ENCODE data around the gene GAREM1.
"Not testable (repeated sequence)": the region's sequence is repeated elsewhere in the genome, so short reads cannot be mapped to it uniquely, and the experiment has no call there.

The GAREM1 gene

GRCh38 chr18:32295604-32296003 is 175.1 kb downstream of the GAREM1 start:
- peaks cover 3% of the 10 kb centered on the region for H3K9me3 Mint-ChIP-seq
- ATAC-seq: no peak
- no peaks in the 10 kb centered on the region for H3K36me3 Mint-ChIP-seq
- H3K4me3 Mint-ChIP-seq: no peak overlapping the region
- H3K27me3 Mint-ChIP-seq: no peaks in the 10 kb centered on the region
- no peaks in the 10 kb centered on the region for H3K4me1 Mint-ChIP-seq
- H3K27ac Mint-ChIP-seq: no peak overlapping the region

GRCh38 chr18:32293107-32293506 is 177.6 kb downstream of the GAREM1 start:
- H3K4me1 Mint-ChIP-seq: no peaks in the 10 kb centered on the region
- no peak for ATAC-seq
- H3K27me3 Mint-ChIP-seq: no peaks in the 10 kb centered on the region
- no peak overlapping the region for H3K4me3 Mint-ChIP-seq
- no peaks in the 10 kb centered on the region for H3K36me3 Mint-ChIP-seq
- no peak overlapping the region for H3K27ac Mint-ChIP-seq
- peaks cover 3% of the 10 kb centered on the region for H3K9me3 Mint-ChIP-seq

- not testable (repeated sequence) for H3K27ac Mint-ChIP-seq, ATAC-seq, H3K9me3 Mint-ChIP-seq, H3K36me3 Mint-ChIP-seq, H3K4me1 Mint-ChIP-seq, H3K4me3 Mint-ChIP-seq, H3K27me3 Mint-ChIP-seq
Observed at GRCh38 chr18:32291623-32292022, 179.1 kb downstream of the GAREM1 start.

GRCh38 chr18:32290810-32291209 is 179.9 kb downstream of the GAREM1 start:
- Mint-ChIP-seq H3K4me3 (no peak overlapping the region), H3K9me3 (peaks cover 3% of the 10 kb centered on the region), H3K36me3 (no peaks in the 10 kb centered on the region), H3K27ac (no peak overlapping the region), H3K4me1 (no peaks in the 10 kb centered on the region), H3K27me3 (no peaks in the 10 kb centered on the region)
- ATAC-seq: no peak

GRCh38 chr18:32289483-32290075 is 181.1 kb downstream of the GAREM1 start:
- Mint-ChIP-seq H3K36me3 (no peaks in the 10 kb centered on the region), H3K27me3 (no peaks in the 10 kb centered on the region), H3K27ac (no peak overlapping the region), H3K4me3 (no peak overlapping the region), H3K4me1 (no peaks in the 10 kb centered on the region), H3K9me3 (peaks cover 3% of the 10 kb centered on the region)
- ATAC-seq: no peak

GRCh38 chr18:32287873-32288272 is 182.8 kb downstream of the GAREM1 start:
- Mint-ChIP-seq H3K4me3 (no peak overlapping the region), H3K27ac (no peak overlapping the region), H3K9me3 (peaks cover 3% of the 10 kb centered on the region), H3K27me3 (no peaks in the 10 kb centered on the region), H3K36me3 (no peaks in the 10 kb centered on the region), H3K4me1 (no peaks in the 10 kb centered on the region)
- no peak for ATAC-seq

GRCh38 chr18:32287249-32287648 is 183.4 kb downstream of the GAREM1 start:
- ATAC-seq: no peak
- H3K4me1 Mint-ChIP-seq: no peaks in the 10 kb centered on the region
- H3K27ac Mint-ChIP-seq: no peak overlapping the region
- peaks cover 3% of the 10 kb centered on the region for H3K9me3 Mint-ChIP-seq
- no peaks in the 10 kb centered on the region for H3K36me3 Mint-ChIP-seq
- H3K4me3 Mint-ChIP-seq: no peak overlapping the region
- no peaks in the 10 kb centered on the region for H3K27me3 Mint-ChIP-seq

- H3K4me1 Mint-ChIP-seq: no peaks in the 10 kb centered on the region
- no peak overlapping the region for H3K4me3 Mint-ChIP-seq
- no peaks in the 10 kb centered on the region for H3K27me3 Mint-ChIP-seq
- H3K9me3 Mint-ChIP-seq: peaks cover 3% of the 10 kb centered on the region
- H3K36me3 Mint-ChIP-seq: no peaks in the 10 kb centered on the region
- H3K27ac Mint-ChIP-seq: no peak overlapping the region
- no peak for ATAC-seq
Observed at GRCh38 chr18:32286749-32287148, 183.9 kb downstream of the GAREM1 start.

- Mint-ChIP-seq H3K4me1 (no peaks in the 10 kb centered on the region), H3K9me3 (no peaks in the 10 kb centered on the region), H3K27ac (no peak overlapping the region), H3K36me3 (no peaks in the 10 kb centered on the region), H3K27me3 (no peaks in the 10 kb centered on the region), H3K4me3 (no peak overlapping the region)
- no peak for ATAC-seq
Observed at GRCh38 chr18:32284284-32284683, 186.4 kb downstream of the GAREM1 start.

GRCh38 chr18:32280911-32281310 is 189.8 kb downstream of the GAREM1 start:
- ATAC-seq: no peak
- Mint-ChIP-seq H3K4me3 (no peak overlapping the region), H3K36me3 (no peaks in the 10 kb centered on the region), H3K9me3 (no peaks in the 10 kb centered on the region), H3K4me1 (no peaks in the 10 kb centered on the region), H3K27me3 (no peaks in the 10 kb centered on the region), H3K27ac (no peak overlapping the region)

GRCh38 chr18:32280188-32280783 is 190.4 kb downstream of the GAREM1 start:
- Mint-ChIP-seq H3K9me3 (no peaks in the 10 kb centered on the region), H3K27ac (no peak overlapping the region)

GRCh38 chr18:32278177-32278799 is 192.4 kb downstream of the GAREM1 start:
- Mint-ChIP-seq H3K9me3 (no peaks in the 10 kb centered on the region), H3K4me1 (no peaks in the 10 kb centered on the region), H3K27ac (no peak overlapping the region), H3K4me3 (no peak overlapping the region), H3K27me3 (peaks cover 7% of the 10 kb centered on the region), H3K36me3 (no peaks in the 10 kb centered on the region)
- ATAC-seq: no peak

More at GRCh38 chr18:32280188-32280783, 190.4 kb downstream of the GAREM1 start:
- H3K4me1 Mint-ChIP-seq: no peaks in the 10 kb centered on the region
- H3K4me3 Mint-ChIP-seq: no peak overlapping the region
- ATAC-seq: no peak
- H3K36me3 Mint-ChIP-seq: no peaks in the 10 kb centered on the region
- H3K27me3 Mint-ChIP-seq: no peaks in the 10 kb centered on the region

- no peak for ATAC-seq
- H3K36me3 Mint-ChIP-seq: no peaks in the 10 kb centered on the region
- peaks cover 7% of the 10 kb centered on the region for H3K27me3 Mint-ChIP-seq
- no peak overlapping the region for H3K4me3 Mint-ChIP-seq
- no peaks in the 10 kb centered on the region for H3K4me1 Mint-ChIP-seq
- H3K27ac Mint-ChIP-seq: no peak overlapping the region
- no peaks in the 10 kb centered on the region for H3K9me3 Mint-ChIP-seq
Observed at GRCh38 chr18:32277549-32277948, 193.1 kb downstream of the GAREM1 start.

- peaks cover 7% of the 10 kb centered on the region for H3K27me3 Mint-ChIP-seq
- ATAC-seq: no peak
- H3K4me1 Mint-ChIP-seq: no peaks in the 10 kb centered on the region
- H3K27ac Mint-ChIP-seq: no peak overlapping the region
- H3K9me3 Mint-ChIP-seq: no peaks in the 10 kb centered on the region
- H3K4me3 Mint-ChIP-seq: no peak overlapping the region
- H3K36me3 Mint-ChIP-seq: no peaks in the 10 kb centered on the region
Observed at GRCh38 chr18:32276906-32277305, 193.8 kb downstream of the GAREM1 start.

GRCh38 chr18:32276256-32276655 is 194.4 kb downstream of the GAREM1 start:
- no peak overlapping the region for H3K4me3 Mint-ChIP-seq
- no peaks in the 10 kb centered on the region for H3K36me3 Mint-ChIP-seq
- H3K4me1 Mint-ChIP-seq: no peaks in the 10 kb centered on the region
- no peaks in the 10 kb centered on the region for H3K9me3 Mint-ChIP-seq
- H3K27me3 Mint-ChIP-seq: peaks cover 7% of the 10 kb centered on the region
- ATAC-seq: no peak
- H3K27ac Mint-ChIP-seq: no peak overlapping the region

GRCh38 chr18:32275221-32275620 is 195.5 kb downstream of the GAREM1 start:
- H3K27me3 Mint-ChIP-seq: peaks cover 7% of the 10 kb centered on the region
- no peaks in the 10 kb centered on the region for H3K4me1 Mint-ChIP-seq
- H3K27ac Mint-ChIP-seq: no peak overlapping the region
- no peaks in the 10 kb centered on the region for H3K9me3 Mint-ChIP-seq
- no peak overlapping the region for H3K4me3 Mint-ChIP-seq
- no peak for ATAC-seq
- no peaks in the 10 kb centered on the region for H3K36me3 Mint-ChIP-seq

Measured in stimulated activated memory B cell treated with anti-CD40 and anti-IgM and Interleukin-4, amounts not matched to agents 10 μg/mL and 1 μg/mL and 100 μg/mL, for 72 hours (primary cell).